IPS-18c (cell line): ENCODE results near the gene ACTR1B.
A peak's percentile ranks its signal among the peaks of the same experiment; 100 is the strongest.
"Not testable (repeated sequence)": the region's sequence is repeated elsewhere in the genome, so short reads cannot be mapped to it uniquely, and the experiment has no call there.

Source experiments
- H3K4me3 ChIP-seq: 2 replicates; pipeline ENCODE4 v1.7.0; 2013; ENCODE audit warnings: low read depth, mild to moderate bottlenecking, low read length, moderate library complexity; ENCODE audit not compliant: insufficient read depth
- H3K9me3 ChIP-seq: one replicate; pipeline ENCODE4 v1.6.1; 2013; ENCODE audit warnings: mild to moderate bottlenecking, low read length, moderate library complexity; ENCODE audit not compliant: control insufficient read depth, insufficient read depth

Gene ACTR1B

DNA sequence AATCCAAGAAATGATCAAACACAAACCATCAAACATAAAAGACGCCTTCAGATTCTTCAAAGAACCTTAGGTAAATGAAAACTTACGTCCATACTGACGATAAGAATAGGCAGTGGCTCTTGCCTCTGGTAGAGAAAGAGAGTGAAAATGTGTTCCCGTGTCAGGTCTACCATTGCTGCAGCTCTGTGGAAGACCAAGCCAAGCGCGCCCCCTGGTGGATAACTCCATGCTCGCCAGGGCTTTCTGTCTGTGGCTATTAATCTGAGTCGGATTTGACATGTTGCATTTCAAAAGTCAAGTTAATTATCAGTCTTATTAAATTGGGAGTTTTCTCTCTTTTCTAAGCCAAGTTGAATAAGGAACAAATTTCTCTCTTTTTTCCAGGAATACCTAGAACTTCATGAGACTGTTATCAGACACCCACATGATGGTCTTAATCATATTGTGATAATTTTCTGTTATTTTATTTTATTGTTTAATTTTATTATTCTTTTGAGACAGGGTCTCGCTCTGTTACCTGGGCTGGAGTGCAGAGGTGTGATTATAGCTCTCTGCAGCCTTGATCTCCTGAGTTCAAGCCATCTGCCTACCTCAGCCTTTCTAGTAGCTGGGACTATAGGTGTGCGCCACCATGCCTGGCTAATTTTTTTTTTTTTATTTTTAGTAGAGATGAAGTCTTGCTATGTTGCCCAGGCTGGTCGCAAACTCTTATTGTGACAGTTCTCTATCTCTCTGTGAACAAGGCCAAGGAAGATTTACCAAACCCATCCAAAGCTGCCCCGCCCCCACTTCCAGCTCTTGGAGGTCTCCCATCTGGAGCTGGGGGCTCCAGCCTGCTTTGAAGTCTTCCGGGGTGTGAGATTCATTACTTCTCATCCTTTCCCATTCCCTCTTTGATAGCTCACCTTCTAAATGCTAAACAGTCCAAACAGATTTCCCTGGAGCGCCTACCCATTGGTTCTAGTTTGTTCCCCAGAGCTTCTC lies 33.7 kb upstream of the ACTR1B start:
- Histone ChIP-seq H3K9me3 (no peaks in the 10 kb centered on the region), H3K4me3 (no peak overlapping the region)

DNA sequence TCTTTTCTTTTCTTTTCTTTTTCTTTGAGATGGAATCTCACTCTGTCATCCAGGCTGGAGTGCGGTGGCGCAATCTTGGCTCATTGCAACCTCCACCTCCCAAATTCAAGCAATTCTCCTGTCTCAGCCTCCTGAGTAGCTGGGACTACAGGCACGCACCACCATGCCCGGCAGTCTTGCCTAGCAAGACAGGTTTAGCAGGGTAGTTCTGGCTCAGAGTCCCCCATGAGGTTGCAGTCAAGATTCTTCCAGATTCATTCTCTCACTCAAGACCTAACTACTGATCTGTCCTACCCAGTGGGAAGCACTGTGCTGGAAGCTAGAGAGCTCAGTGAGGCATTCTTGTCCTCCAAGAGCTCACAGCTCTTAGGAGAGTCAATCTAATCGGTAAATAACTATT lies 31.9 kb upstream of the ACTR1B start:
- H3K9me3 ChIP-seq: no peaks in the 10 kb centered on the region
- no peak overlapping the region for H3K4me3 ChIP-seq

DNA sequence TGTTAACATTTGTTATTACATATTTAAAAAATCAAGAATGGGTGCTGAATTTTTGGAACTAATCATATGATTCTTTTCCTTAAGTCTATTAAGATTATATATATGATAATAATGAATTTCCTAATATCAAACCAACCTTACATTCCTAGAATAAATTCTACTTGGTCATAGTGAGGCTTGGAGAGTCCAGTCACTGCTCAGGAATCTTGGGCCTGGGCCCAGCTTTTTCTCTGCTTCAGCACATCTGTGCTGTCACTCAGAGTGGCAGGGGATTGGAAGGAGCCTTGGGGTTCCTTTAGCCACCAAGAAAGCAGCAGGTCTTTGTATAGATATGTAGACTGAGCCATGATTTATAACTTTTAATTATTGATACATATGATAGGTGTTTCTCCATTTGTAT lies 29.6 kb upstream of the ACTR1B start:
- Histone ChIP-seq H3K9me3 (no peaks in the 10 kb centered on the region), H3K4me3 (no peak overlapping the region)

DNA sequence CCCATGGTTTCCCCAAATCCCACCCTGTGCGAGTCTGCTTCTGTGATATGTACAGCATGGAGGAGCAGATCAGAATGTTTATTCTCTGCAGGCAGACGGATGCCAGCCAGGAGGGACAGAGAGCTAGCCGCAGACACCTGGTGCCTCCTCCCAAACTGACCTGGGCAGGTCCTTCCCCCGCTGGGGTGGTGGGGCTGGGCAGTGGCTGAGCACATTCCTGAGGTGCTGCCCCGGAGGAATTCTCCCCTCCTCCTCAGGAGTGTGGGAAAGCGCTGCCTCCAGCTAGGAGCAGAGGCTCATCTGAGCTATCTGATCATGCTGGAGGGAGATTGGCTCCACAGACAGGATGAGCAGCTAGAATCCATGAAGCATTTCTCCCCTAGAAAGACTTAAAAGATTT lies 27.3 kb upstream of the ACTR1B start:
- Histone ChIP-seq H3K9me3 (no peaks in the 10 kb centered on the region), H3K4me3 (no peak overlapping the region)

DNA sequence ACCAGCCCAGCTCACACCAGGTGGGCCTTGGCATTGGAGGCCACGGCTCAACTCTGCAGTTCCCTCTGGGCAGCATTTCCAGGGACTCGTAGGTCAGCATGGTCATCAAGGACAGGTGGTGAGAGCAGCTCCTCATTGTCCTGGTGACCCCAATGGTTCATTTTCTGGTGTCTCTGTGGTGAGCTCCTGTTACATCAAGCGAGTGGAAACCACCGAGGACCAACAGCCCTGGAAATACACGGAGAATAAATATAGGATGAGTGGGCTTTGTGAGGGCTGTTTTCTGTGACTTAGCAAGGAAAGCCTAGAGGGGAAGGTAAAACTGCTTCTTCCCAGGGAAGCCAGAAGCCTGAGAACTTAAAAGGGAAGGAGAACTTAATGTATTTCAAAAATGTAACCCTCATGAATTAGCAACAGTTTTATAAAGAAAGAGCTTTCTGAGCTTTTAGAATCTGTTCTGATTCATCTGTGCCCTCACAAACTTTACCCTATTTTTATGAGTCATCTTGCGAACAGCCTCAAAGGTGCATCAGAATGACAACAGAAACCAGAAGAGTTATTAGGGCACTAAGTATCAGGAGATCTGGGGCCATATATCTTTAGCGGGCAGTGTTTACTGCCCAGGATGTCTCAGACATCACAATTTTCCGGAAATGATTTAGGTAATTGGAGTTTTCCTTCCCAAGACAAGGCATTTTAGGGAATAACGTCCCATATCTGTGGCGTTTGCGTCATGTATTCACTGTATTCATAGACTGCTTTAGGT lies 24.4 kb upstream of the ACTR1B start:
- Histone ChIP-seq H3K9me3 (no peaks in the 10 kb centered on the region), H3K4me3 (no peak overlapping the region)

DNA sequence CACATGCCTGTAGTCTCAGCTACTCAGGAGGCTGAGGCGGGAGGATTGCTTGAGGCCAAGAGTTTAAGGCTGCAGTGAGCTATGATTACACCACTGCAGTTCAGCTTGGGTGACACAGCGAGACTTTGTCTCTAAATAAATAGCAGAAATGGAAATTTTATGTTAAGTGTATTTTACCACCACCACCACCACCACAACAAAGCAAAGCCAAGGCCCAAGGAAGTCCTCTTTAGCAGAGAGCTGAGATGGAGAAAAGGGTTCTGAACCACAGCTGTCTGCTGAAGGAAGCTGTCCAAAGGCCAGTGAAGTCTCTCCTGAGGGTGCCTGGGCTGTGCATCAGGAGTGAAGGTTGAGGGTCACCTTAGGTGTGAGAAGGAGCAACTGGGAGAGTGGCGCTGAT lies 23.4 kb upstream of the ACTR1B start:
- not testable (repeated sequence) for H3K4me3 ChIP-seq, H3K9me3 ChIP-seq

DNA sequence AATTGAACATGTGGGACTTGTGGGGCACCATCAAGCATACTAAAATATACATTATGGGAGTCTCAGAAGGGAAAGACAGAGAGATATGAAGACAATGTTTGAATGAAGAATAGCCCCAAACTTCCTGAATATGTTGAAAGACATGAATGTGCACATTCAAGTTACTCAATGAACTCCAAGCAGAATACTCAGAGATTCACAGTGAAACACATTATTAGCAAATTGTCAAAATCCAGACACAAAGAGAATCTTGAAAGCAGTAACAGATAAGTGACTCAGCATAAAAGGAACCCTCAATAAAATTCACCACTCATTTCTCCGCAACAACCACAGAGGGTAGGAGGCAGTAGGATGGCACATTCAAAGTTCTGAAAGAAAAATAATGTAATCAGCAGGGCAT lies 14.5 kb upstream of the ACTR1B start:
- Histone ChIP-seq H3K4me3 (no peak overlapping the region), H3K9me3 (no peaks in the 10 kb centered on the region)

DNA sequence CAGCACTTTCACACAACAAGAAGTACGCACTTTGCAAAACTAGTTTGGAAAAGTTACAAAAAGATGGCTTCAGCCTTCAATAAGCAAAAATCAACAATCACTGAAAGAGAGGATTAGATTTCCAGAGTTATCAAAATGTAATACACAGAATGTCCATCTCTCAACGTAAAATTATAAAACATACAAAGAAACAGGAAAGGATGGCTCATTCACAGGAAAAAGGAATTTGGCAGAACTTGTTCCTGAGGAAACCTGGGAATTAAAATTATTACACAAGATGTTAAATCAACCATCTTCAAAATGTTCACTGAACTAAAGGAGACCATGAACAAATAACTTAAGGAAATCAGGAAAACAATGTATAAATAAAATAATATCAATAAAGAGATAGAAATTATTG lies 13.6 kb upstream of the ACTR1B start:
- Histone ChIP-seq H3K9me3 (no peaks in the 10 kb centered on the region), H3K4me3 (no peak overlapping the region)

DNA sequence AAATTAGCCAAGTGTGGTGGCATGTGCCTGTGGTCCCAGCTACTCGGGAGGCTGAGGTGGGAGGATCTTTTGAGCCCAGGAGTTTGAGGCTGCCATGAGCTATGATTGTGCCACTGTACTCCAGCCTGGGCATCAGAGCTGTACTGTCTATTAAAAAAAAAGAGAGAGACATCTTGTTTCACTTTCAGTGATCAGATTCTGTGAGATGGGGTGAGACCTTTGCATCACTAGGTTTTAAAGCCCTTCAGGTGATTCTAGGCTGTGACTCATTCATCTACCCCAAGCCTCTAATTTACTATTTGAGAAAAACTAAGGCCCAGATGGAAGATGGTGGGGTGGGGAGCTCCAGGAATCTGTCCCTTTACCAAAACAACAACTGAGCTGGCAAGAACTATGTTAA lies 12.8 kb upstream of the ACTR1B start:
- Histone ChIP-seq H3K9me3 (no peaks in the 10 kb centered on the region), H3K4me3 (no peak overlapping the region)

DNA sequence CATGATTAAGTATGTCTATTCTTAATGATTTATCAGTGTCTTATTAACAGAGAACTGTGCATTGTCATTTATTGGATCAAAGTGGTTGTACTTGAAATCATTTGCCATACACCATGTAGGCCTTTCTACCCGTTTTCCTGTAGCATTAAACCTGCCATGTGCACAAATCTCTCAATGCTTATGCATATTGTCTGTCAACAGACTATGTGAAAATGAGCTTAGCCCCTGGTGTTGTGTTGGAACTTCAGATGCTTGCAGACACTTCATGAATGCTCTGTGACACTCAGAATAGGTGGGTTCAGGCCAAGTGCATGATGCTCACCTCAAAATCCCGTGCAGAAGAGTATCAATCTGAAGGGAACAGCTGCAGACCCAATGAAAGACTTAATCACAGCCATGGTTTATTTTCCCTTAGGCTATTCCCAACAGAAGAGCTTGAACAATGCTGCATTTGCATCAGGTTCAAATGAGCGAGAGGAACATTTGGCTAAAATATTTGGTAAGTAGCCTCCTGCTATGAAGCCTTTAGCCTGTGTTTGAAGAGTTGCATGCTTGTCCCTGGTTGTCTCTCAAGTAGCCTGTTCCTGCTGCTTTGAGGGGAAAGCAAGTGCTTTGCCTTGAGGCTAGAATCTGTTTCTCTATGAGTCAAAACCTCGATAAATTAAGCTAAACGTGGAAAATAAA lies 11.7 kb upstream of the ACTR1B start:
- H3K9me3 ChIP-seq: no peaks in the 10 kb centered on the region

DNA sequence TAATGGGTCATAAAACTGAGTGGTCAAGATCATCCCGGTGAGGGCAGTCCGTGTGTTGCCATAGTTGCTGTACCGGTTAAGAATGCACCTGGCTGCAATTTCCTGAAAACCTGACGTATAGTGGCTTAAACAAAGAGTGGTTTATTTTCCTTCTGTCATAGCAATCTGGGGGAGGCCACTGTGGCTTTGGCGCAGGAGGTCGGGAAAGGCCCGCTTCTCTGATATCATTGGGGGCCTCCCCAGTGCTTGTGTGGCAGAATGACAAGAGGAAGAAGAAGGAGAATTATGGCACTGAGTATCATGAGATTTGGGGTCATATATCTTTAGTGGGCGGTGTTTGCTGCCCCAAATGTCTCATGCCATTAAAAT lies 10.1 kb upstream of the ACTR1B start:
- H3K4me3 ChIP-seq: no peak overlapping the region
- H3K9me3 ChIP-seq: no peaks in the 10 kb centered on the region

More for the DNA sequence above, 11.7 kb upstream of the ACTR1B start:
- H3K4me3 ChIP-seq: no peak overlapping the region

DNA sequence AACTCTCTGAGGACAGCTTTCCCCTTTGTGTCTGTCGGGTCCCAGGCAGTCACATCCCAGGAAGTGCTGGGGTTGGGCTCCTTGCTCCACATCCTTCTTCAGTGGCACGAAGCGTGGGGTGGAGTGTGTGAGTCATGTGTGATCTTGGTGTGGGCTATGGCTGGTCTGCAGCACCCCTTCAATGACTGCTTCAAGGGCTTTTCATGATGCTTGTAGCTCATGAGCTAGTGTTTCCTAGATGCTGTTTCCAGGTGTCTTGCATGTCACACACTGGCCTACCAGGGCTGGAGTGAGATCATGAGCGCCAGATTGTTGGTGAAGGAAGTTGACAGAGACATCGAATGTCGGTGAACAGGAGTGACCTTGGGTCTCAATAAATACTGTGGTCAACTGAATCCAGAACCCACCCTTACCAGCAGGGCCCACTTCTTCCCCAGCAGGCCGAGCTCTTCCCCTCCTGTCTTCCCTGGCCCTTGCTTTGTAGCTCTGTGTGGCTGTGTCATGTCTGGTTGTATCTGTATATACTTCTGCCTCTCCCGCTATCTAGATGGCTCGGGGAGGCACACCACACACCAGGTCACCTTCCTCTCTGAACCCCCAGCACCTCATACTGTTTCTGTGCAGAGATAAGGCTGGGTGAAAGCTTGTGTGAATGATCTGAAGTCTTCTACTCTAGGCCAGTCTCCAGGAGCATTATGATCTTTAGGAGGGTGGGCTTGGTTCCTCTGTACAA lies 9.5 kb upstream of the ACTR1B start:
- Histone ChIP-seq H3K9me3 (no peaks in the 10 kb centered on the region), H3K4me3 (no peak overlapping the region)

DNA sequence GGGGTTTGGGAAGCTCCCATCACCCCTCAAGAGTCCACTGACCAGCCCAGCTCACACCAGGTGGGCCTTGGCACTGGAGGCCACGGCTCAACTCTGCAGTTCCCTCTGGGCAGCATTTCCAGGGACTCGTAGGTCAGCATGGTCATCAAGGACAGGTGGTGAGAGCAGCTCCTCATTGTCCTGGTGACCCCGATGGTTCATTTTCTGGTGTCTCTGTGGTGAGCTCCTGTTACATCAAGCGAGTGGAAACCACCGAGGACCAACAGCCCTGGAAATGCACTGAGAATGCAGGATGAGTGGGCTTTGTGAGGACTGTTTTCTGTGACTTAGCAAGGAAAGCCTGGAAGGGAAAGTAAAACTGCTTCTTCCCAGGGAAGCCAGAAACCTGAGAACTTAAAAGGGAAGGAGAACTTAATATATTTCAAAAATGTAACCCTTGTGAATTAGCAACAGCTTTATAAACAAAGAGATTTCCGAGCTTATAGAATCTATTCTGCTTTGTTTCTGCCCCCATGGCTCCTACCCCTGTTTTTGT lies 8.8 kb upstream of the ACTR1B start:
- H3K4me3 ChIP-seq, H3K9me3 ChIP-seq: not testable (repeated sequence)

DNA sequence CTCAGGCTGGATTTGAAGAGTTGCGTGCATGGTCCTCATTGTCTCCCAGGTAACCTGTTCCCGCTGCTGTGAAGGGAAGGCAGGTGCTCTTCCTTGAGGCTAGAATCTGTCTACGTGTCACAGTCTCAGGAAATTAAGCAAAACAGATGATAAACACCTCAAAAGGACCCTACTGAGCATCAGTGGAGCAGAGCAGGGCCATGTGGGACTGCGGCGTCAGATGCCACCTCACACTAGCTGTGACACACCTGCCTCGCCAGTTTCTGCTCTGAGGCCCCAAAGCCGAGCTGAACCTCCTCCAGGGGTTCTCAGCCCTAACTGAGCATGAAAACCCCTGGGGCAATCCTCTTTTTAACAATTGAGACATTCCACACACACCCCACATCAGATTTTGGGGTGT lies 7.7 kb upstream of the ACTR1B start:
- Histone ChIP-seq H3K9me3 (no peaks in the 10 kb centered on the region), H3K4me3 (no peak overlapping the region)

DNA sequence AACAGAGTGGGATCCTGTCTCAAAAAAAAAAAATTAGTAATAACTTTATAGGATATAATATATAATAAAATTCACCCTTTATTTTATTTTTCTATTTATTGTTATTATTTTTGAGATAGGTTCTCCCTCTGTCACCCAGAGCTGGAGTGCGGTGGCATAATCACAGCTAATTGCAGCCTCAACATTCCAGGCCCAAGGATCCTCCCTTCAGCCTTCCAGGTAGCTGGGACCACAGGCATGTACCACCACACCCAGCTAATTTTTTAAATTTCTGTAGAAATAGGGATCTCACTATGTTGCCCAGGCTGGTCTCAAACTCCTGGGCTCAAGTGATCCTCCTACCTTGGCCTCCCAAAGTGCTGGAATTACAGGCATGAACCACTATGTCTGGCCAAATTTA lies 6.6 kb upstream of the ACTR1B start:
- no peaks in the 10 kb centered on the region for H3K9me3 ChIP-seq
- no peak overlapping the region for H3K4me3 ChIP-seq

DNA sequence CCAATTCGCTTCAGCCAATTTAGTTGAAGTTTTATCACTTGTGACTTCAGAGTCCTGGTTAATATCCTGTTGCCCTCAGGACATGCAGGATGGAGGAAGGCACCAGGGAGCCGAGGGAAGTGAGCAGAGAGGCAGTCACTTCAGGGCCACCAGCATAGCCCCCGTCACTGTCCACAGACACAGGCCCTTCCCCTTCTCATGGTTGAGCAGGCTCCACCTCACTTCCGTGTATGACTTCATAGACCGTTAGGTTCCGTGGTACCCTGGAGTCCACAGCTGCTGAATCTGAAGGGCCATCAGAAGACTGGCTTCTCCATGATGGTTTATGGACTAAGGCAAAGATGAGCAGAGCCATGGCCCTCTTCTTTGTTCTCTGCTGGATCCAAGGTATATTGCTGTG lies 5.6 kb upstream of the ACTR1B start, which contains the start of gene C2orf92:
Gene C2orf92, plus strand, starts transcription at position 266 of the 400 bp plus-strand sequence. Its CDS starts 76 bp downstream, at position 342.
- no peaks in the 10 kb centered on the region for H3K9me3 ChIP-seq
- H3K4me3 ChIP-seq: no peak within 1 kb of the TSS

DNA sequence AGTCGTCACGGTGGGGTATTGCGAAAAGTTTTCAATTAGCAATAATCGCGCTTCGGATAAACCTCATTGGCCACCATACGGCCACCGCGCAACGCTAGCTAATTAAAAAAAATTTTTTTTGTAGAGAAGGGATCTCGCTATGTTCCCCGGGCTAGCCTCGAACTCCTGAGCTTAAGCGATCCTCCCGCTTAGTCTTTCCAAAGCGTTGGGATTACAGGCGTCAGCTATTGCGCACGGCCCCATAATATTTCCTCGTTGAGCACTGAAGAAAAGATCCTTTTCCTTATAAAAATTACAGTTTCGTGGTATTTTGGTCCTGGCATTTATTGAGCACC lies 759 bp upstream of the ACTR1B start:
- Histone ChIP-seq H3K4me3 (peak overlapping the region; percentile 82), H3K9me3 (no peaks in the 10 kb centered on the region)
